Loucy (cell line): ENCODE results near the gene PRKAR2B.

ENCODE experiments used
- EZH2phosphoT487 ChIP-seq: fragments of 200-600 bp; IDR thresholded peaks from 2 replicates; pipeline ENCODE4 v1.6.1; 2018; ENCODE audit warnings: antibody characterized with exemption, mild to moderate bottlenecking, moderate library complexity, borderline replicate concordance
- TF ChIP-seq, protein P1 (sequence below): fragments of 200-600 bp; sonication (generic); conservative IDR thresholded peaks from 2 replicates; pipeline ENCODE4 v1.5.1; 2014; ENCODE audit warnings: mild to moderate bottlenecking, antibody characterized with exemption, low read length

DNA sequence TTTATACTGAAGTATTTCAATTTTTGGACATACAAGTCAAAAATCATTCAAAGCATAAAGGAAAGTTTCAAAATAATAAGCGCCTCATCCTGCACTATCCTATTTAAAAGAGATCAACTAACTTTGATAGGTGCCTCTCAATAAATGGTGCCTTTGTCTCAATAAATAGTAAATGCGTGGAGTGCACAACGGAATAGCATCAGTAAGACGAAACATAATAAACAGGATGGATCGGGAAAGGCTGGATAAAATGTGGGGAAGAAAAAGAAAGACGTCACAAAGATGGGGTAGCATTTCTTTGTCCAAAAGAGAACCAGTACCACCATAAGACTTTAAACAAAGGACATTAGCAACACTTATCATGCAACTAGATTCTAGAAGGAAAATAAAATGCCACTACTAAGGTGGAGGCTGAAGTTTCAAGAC lies 571 bp upstream of the PRKAR2B start:
- TF ChIP-seq, protein P1, sequence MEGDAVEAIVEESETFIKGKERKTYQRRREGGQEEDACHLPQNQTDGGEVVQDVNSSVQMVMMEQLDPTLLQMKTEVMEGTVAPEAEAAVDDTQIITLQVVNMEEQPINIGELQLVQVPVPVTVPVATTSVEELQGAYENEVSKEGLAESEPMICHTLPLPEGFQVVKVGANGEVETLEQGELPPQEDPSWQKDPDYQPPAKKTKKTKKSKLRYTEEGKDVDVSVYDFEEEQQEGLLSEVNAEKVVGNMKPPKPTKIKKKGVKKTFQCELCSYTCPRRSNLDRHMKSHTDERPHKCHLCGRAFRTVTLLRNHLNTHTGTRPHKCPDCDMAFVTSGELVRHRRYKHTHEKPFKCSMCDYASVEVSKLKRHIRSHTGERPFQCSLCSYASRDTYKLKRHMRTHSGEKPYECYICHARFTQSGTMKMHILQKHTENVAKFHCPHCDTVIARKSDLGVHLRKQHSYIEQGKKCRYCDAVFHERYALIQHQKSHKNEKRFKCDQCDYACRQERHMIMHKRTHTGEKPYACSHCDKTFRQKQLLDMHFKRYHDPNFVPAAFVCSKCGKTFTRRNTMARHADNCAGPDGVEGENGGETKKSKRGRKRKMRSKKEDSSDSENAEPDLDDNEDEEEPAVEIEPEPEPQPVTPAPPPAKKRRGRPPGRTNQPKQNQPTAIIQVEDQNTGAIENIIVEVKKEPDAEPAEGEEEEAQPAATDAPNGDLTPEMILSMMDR: no peak
- no peak for TF ChIP-seq EZH2phosphoT487
